Keratinocyte (primary cell): ENCODE data around the gene HCN3. TPM values are rescaled to one million over a fixed set of nuclear protein-coding genes. Genes with fewer than 3 reads are reported as not detected.

Source experiments
- DNase-seq: peaks from one replicate; pipeline ENCODE4 v3.0.0-alpha.2; 2011; ENCODE audit warnings: low read depth, missing footprints, low spot score
- FAIRE-seq: peaks from 2 replicates; lab custom pipeline; 2011; peaks lifted over from hg19 to GRCh38; lab: Jason Lieb, UNC
- H2AFZ ChIP-seq: 2 replicates; pipeline ENCODE4 v1.6.0; 2012; ENCODE audit warnings: low read length, control low read depth, inconsistent platforms; ENCODE audit not compliant: control insufficient read depth
- H3K27ac ChIP-seq: 2 replicates; pipeline ENCODE4 v1.5.1; 2011; ENCODE audit warnings: low read length; ENCODE audit not compliant: control insufficient read depth, insufficient read depth
- H3K27me3 ChIP-seq: 3 replicates; pipeline ENCODE4 v1.6.0; 2011; ENCODE audit warnings: low read length; ENCODE audit not compliant: control insufficient read depth, insufficient read depth; ENCODE audit errors: extremely low read depth
- H3K36me3 ChIP-seq, 2 experiments: 2 replicates in 1 of 2; 3 replicates in 1 of 2; pipeline ENCODE4 v1.5.1; 2011; ENCODE audit warnings: low read length in 2 of 2, mild to moderate bottlenecking in 1 of 2; ENCODE audit not compliant: control insufficient read depth in 2 of 2, insufficient read depth in 2 of 2; ENCODE audit errors: extremely low read depth in 1 of 2
- H3K4me1 ChIP-seq: 3 replicates; pipeline ENCODE4 v1.5.1; 2011; ENCODE audit warnings: low read length; ENCODE audit not compliant: control insufficient read depth, insufficient read depth; ENCODE audit errors: extremely low read depth
- H3K4me2 ChIP-seq: 3 replicates; pipeline ENCODE4 v1.6.0; 2011; ENCODE audit warnings: low read depth, low read length; ENCODE audit not compliant: control insufficient read depth, insufficient read depth; ENCODE audit errors: extremely low read depth
- H3K4me3 ChIP-seq, 3 experiments: fragments of 200-600 bp in 1 of 3; sonication (generic) in 1 of 3; 2 replicates in 2 of 3; 3 replicates in 1 of 3; pipeline ENCODE4 v1.5.1; 2011 to 2016; ENCODE audit warnings: low read length in 3 of 3, mild to moderate bottlenecking in 3 of 3, control low read depth in 2 of 3, inconsistent platforms in 1 of 3, low read depth in 1 of 3, mixed read lengths in 1 of 3, mixed run types in 1 of 3, moderate library complexity in 1 of 3; ENCODE audit not compliant: control insufficient read depth in 2 of 3, insufficient read depth in 2 of 3; ENCODE audit errors: extremely low read depth in 1 of 3
- H3K79me2 ChIP-seq: 2 replicates; pipeline ENCODE4 v1.6.0; 2012; ENCODE audit warnings: low read length; ENCODE audit not compliant: control insufficient read depth, insufficient read depth
- H3K9ac ChIP-seq: 3 replicates; pipeline ENCODE4 v1.6.0; 2011; ENCODE audit warnings: low read length; ENCODE audit not compliant: control insufficient read depth, insufficient read depth; ENCODE audit errors: extremely low read depth
- H3K9me1 ChIP-seq: 3 replicates; pipeline ENCODE4 v1.6.0; 2011; ENCODE audit warnings: low read length; ENCODE audit not compliant: control insufficient read depth, insufficient read depth; ENCODE audit errors: extremely low read depth
- H3K9me3 ChIP-seq: 2 replicates; pipeline ENCODE4 v1.5.1; 2012; ENCODE audit warnings: low read depth, low read length; ENCODE audit not compliant: control insufficient read depth
- H4K20me1 ChIP-seq: 3 replicates; pipeline ENCODE4 v1.6.0; 2011; ENCODE audit warnings: low read length; ENCODE audit not compliant: control insufficient read depth, insufficient read depth; ENCODE audit errors: extremely low read depth
- CTCF ChIP-seq, 3 experiments: IDR thresholded peaks in 1 of 3; conservative IDR thresholded peaks in 1 of 3; optimal IDR thresholded peaks in 1 of 3; 2 replicates in 2 of 3; 3 replicates in 1 of 3; pipeline versions ENCODE3 to v1.5.1; 2011; ENCODE audit warnings: low read length in 3 of 3, mild to moderate bottlenecking in 3 of 3, moderate library complexity in 2 of 3, control low read depth in 1 of 3, inconsistent platforms in 1 of 3; ENCODE audit not compliant: insufficient read depth in 2 of 3; ENCODE audit errors: extremely low read depth in 1 of 3
- EZH2 ChIP-seq: IDR thresholded peaks from one replicate; pipeline ENCODE4 v1.6.1; 2012; ENCODE audit warnings: inconsistent platforms, mild to moderate bottlenecking, low read length, moderate library complexity
- dilution Hi-C: fragments of 300-500 bp; cut with MboI; formaldehyde crosslinking; loops from one replicate; pipeline ENCODE4 v1.7.0; 2020; ENCODE audit warnings: low sequenced_read_pairs; ENCODE audit not compliant: extremely low pct_ligation_motif_present
- polyA plus RNA-seq, 5 experiments: library from polyadenylated mRNA; depleted of rRNA in 3 of 5; stranded (reverse) in 3 of 5; stranded (forward) in 1 of 5; unstranded in 1 of 5; fragments of >200 nt; gene quantifications; 1 replicate in 1 of 5; 2 replicates in 3 of 5; 3 replicates in 1 of 5; pipeline versions ENCODE4 v1.2.1 to v1.2.3, GENCODE V29; 2011 to 2012; ENCODE audit warnings: missing spikeins in 2 of 5, low read depth in 1 of 5, low replicate concordance in 1 of 5

The HCN3 gene
- polyA plus RNA-seq, 1 donor (not counting 4 experiments of a cell fraction or from before 2014, with no cell fraction given), result 3.0 TPM

GRCh38 chr1:155285631-155286044 lies 8.4 kb downstream of the HCN3 start:
- Histone ChIP-seq H3K79me2 (no peaks in the 10 kb centered on the region), H3K9ac (no peak overlapping the region), H3K36me3 (no peaks in the 10 kb centered on the region), H3K4me2 (no peak overlapping the region), H3K27ac (no peak overlapping the region), H3K4me1 (no peaks in the 10 kb centered on the region), H2AFZ (no peak overlapping the region), H4K20me1 (no peaks in the 10 kb centered on the region), H3K9me1 (no peaks in the 10 kb centered on the region), H3K27me3 (no peaks in the 10 kb centered on the region), H3K4me3 (no peak overlapping the region), H3K9me3 (no peaks in the 10 kb centered on the region)
- FAIRE-seq, result no peak
- dilution Hi-C loops, result no loop called here
- TF ChIP-seq CTCF (optimal IDR thresholded peaks at IDR 0.05 in 1 of 3, IDR thresholded peaks at IDR 0.05 in 1 of 3, conservative IDR thresholded peaks at IDR 0.05 in 1 of 3; ENCODE audit: extremely low read depth in 1 of 3, insufficient read depth in 2 of 3, low read length in 3 of 3) (no peak), EZH2 (no peak)
- DNase-seq, result no peak

- no peaks in the 10 kb centered on the region for H3K79me2 ChIP-seq
- no peak overlapping the region for H3K27ac ChIP-seq
- H3K9me1 ChIP-seq, result no peaks in the 10 kb centered on the region
- H3K27me3 ChIP-seq, result no peaks in the 10 kb centered on the region
- no peak overlapping the region for H2AFZ ChIP-seq
- H4K20me1 ChIP-seq, result no peaks in the 10 kb centered on the region
- no peak overlapping the region for H3K4me3 ChIP-seq
- TF ChIP-seq CTCF (optimal IDR thresholded peaks at IDR 0.05 in 1 of 3, IDR thresholded peaks at IDR 0.05 in 1 of 3, conservative IDR thresholded peaks at IDR 0.05 in 1 of 3; ENCODE audit: extremely low read depth in 1 of 3, insufficient read depth in 2 of 3, low read length in 3 of 3) (no peak), EZH2 (no peak)
- no peaks in the 10 kb centered on the region for H3K9me3 ChIP-seq
- no peak overlapping the region for H3K4me2 ChIP-seq
- H3K4me1 ChIP-seq, result no peaks in the 10 kb centered on the region
- DNase-seq, result no peak
- FAIRE-seq, result no peak
- no peak overlapping the region for H3K9ac ChIP-seq
- H3K36me3 ChIP-seq, result no peaks in the 10 kb centered on the region
- dilution Hi-C loops, result no loop called here
Measured at GRCh38 chr1:155286544-155286943, 9.3 kb downstream of the HCN3 start.
